Neural progenitor cell (in vitro differentiated cells): Measurements from ENCODE around the gene NCOA1.

ENCODE experiments used
- CTCF ChIP-seq: fragments of 200-600 bp; sonication (generic); IDR thresholded peaks from 2 replicates; pipeline ENCODE4 v1.5.1; 2017; ENCODE audit warnings: antibody characterized with exemption, mild to moderate bottlenecking
- EZH2 ChIP-seq: fragments of 200-600 bp; sonication (generic); IDR thresholded peaks from 2 replicates; pipeline ENCODE4 v1.6.1; 2017; ENCODE audit warnings: antibody characterized with exemption, mild to moderate bottlenecking, moderate library complexity
- EZH2phosphoT487 ChIP-seq: fragments of 200-600 bp; sonication (generic); IDR thresholded peaks from 2 replicates; pipeline ENCODE4 v1.6.1; 2017; ENCODE audit warnings: antibody characterized with exemption

DNA sequence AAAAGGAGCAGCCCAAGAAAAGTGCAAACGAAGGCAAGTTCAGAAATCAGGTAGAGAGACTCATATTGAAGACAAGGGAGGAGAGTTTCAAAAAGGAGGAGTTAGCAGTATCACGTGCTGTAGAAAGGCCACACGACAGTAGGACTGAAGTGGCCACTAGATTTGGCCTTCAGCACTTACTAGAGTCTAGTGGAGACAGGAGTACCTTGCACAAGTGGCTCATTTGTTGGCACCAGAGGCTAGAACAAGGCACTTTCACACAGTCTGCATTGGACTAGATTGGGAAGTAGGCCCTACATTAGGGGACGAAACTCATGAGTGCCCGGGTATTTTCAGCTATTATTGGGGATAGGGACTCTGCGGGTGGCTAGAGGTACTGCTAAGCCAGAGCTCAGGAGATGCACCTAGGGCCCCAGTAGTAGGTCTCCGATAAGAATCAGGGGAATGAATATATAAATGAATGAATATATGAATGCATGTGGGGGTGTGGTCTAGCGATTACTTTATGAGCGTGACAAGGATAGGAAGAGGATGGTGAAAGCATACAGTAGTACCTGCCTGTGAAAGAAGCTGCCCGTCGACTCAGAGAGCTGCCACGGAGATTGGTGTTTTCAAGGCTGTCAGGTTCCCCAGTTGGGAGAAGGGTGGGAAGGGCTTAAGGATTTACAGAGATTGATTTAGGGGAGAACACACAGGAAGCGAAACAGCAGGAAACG lies 1.4 kb upstream of the NCOA1 start:
- no peak for TF ChIP-seq EZH2phosphoT487
- no peak for TF ChIP-seq CTCF
- TF ChIP-seq EZH2, result no peak
